K562 (cell line): ENCODE data around the gene SETDB1. TPM values are rescaled to one million over a fixed set of nuclear protein-coding genes. Genes with fewer than 3 reads are reported as not detected.
A peak's percentile ranks its signal among the peaks of the same experiment; 100 is the strongest.

ENCODE experiments used
- ATAC-seq: fragments of 200-7000 bp; cut with Tn5 transposase; 3 replicates; pipeline ENCODE4 v1.9.1; 2020; ENCODE audit warnings: moderate library complexity
- BruUV-seq: library from RNA; stranded (reverse); fragments of 400-500 nt; replicated peaks from 2 replicates; lab custom pipeline; 2021; lab: Mats Ljungman, UMichigan
- CTCF ChIA-PET: fragments of 300-600 bp; formaldehyde crosslinking; extraction: SDS; loops from one replicate; lab custom pipeline; 2021; ENCODE audit warnings: low intra/inter-chr PET ratio; lab: Yijun Ruan, JAX
- POLR2A ChIA-PET: fragments of 300-600, 350-650 bp; sonication (Branson Sonifier 250); formaldehyde crosslinking; extraction: SDS; loops from one replicate; lab custom pipeline; 2021; ENCODE audit warnings: antibody characterized with exemption, inconsistent platforms; lab: Yijun Ruan, JAX
- DNase-seq, 4 experiments: peaks; one replicate each; pipeline versions ENCODE4 v3.0.0 to v3.0.0-alpha.2; 2011 to 2018; ENCODE audit warnings: low spot score in 3 of 4, mixed read lengths in 3 of 4; ENCODE audit errors: extremely low read depth in 1 of 4
- FAIRE-seq: peaks from 2 replicates; lab custom pipeline; 2011; peaks lifted over from hg19 to GRCh38; lab: Jason Lieb, UNC
- H2AFZ ChIP-seq: 2 replicates; pipeline ENCODE4 v1.6.0; 2011; ENCODE audit warnings: low read depth, low read length, control low read depth, inconsistent platforms
- H3K27ac ChIP-seq: fragments of 200-600 bp; 3 replicates; pipeline ENCODE4 v1.8.0; 2011; ENCODE audit warnings: low read depth, mild to moderate bottlenecking, control low read depth, inconsistent platforms, low read length, moderate library complexity, mixed read lengths; ENCODE audit errors: extremely low read depth
- H3K27me3 ChIP-seq, 2 experiments: fragments of 300-600 bp in 1 of 2; 2 replicates in 1 of 2; 3 replicates in 1 of 2; pipeline versions ENCODE4 v1.6.0 to v1.8.0; 2011; ENCODE audit warnings: inconsistent platforms in 2 of 2, low read length in 2 of 2, mild to moderate bottlenecking in 1 of 2, mixed read lengths in 1 of 2, moderate library complexity in 1 of 2; ENCODE audit not compliant: control insufficient read depth in 2 of 2, insufficient read depth in 2 of 2
- H3K36me3 ChIP-seq: fragments of 300-600 bp; 3 replicates; pipeline ENCODE4 v1.8.0; 2011; ENCODE audit warnings: mild to moderate bottlenecking, low read length, inconsistent platforms; ENCODE audit not compliant: control insufficient read depth, insufficient read depth
- H3K4me1 ChIP-seq, 2 experiments: fragments of 200-600 bp in 1 of 2; replicated peaks in 1 of 2; 2 replicates in 1 of 2; 3 replicates in 1 of 2; pipeline versions ENCODE4 v1.5.1 to v1.8.0; 2011; ENCODE audit warnings: inconsistent platforms in 2 of 2, low read length in 2 of 2, mild to moderate bottlenecking in 1 of 2, mixed read lengths in 1 of 2, moderate library complexity in 1 of 2; ENCODE audit not compliant: control insufficient read depth in 2 of 2, insufficient read depth in 2 of 2
- H3K4me2 ChIP-seq: 2 replicates; pipeline ENCODE4 v1.6.1; 2011; ENCODE audit warnings: low read length, control low read depth, inconsistent platforms, mixed read lengths; ENCODE audit not compliant: insufficient read depth
- H3K4me3 ChIP-seq: fragments of 200-600 bp; sonication (generic), shearing (Covaris generic); 2 replicates; pipeline ENCODE4 v1.5.1; 2016; ENCODE audit warnings: control low read depth, inconsistent platforms
- H3K79me2 ChIP-seq: fragments of 200-600 bp; 3 replicates; pipeline ENCODE4 v1.8.0; 2011; ENCODE audit warnings: low read length, inconsistent platforms; ENCODE audit not compliant: control insufficient read depth, insufficient read depth
- H3K9ac ChIP-seq, 2 experiments: 2 replicates each; pipeline versions ENCODE4 v1.6.0 to v1.6.1; 2011; ENCODE audit warnings: low read depth in 2 of 2, low read length in 2 of 2, control low read depth in 1 of 2, inconsistent platforms in 1 of 2, mild to moderate bottlenecking in 1 of 2, mixed read lengths in 1 of 2; ENCODE audit not compliant: insufficient read depth in 1 of 2
- H3K9me1 ChIP-seq: one replicate; pipeline ENCODE4 v1.6.0; 2011; ENCODE audit warnings: inconsistent platforms, mild to moderate bottlenecking, low read length, moderate library complexity; ENCODE audit not compliant: control insufficient read depth, insufficient read depth
- H3K9me3 ChIP-seq: replicated peaks from 2 replicates; pipeline ENCODE4 v1.5.1; 2011; ENCODE audit warnings: low read depth, low read length, inconsistent platforms; ENCODE audit not compliant: control insufficient read depth, insufficient read depth
- H4K20me1 ChIP-seq: replicated peaks from 2 replicates; pipeline ENCODE4 v1.6.1; 2011; ENCODE audit warnings: low read length, inconsistent platforms, mixed read lengths; ENCODE audit not compliant: control insufficient read depth, insufficient read depth
- BRF1 ChIP-seq: IDR thresholded peaks from 3 replicates; pipeline ENCODE4 v1.6.1; 2011; ENCODE audit warnings: borderline replicate concordance, mild to moderate bottlenecking; ENCODE audit not compliant: insufficient read length; ENCODE audit errors: extremely low read depth
- ETV5 ChIP-seq: sonication (generic); formaldehyde crosslinking; IDR thresholded peaks from 2 replicates; pipeline ENCODE4 v1.4.0; 2020; ENCODE audit warnings: low read depth, mild to moderate bottlenecking, missing genetic modification reagents
- HDAC1 ChIP-seq, 2 experiments: fragments of 450-650 bp; IDR thresholded peaks; 2 replicates each; pipeline ENCODE4 v1.6.1; 2016 to 2017; ENCODE audit warnings: inconsistent platforms in 1 of 2, mild to moderate bottlenecking in 1 of 2, moderate library complexity in 1 of 2
- HDAC6 ChIP-seq: IDR thresholded peaks from 2 replicates; pipeline ENCODE4 v1.6.1; 2012; ENCODE audit warnings: low read depth, mild to moderate bottlenecking, control low read depth, inconsistent platforms, low read length, moderate library complexity
- MYC ChIP-seq, 2 experiments: fragments of 250-450 bp in 1 of 2; sonication (Bioruptor Pico) in 1 of 2; IDR thresholded peaks; 2 replicates each; pipeline versions ENCODE4 v1.5.1 to v1.6.1; 2012 to 2021; ENCODE audit warnings: low read depth in 2 of 2, borderline replicate concordance in 1 of 2, improper control_type of control experiment in 1 of 2, low read length in 1 of 2, mild to moderate bottlenecking in 1 of 2, moderate library complexity in 1 of 2
- RBM15 ChIP-seq: fragments of 200-400 bp; formaldehyde crosslinking; IDR thresholded peaks from 2 replicates; pipeline ENCODE4 v1.6.1; 2018; ENCODE audit warnings: mild to moderate bottlenecking, low read length, moderate library complexity; ENCODE audit not compliant: insufficient read depth
- SLC30A9 ChIP-seq: fragments of 250-450 bp; sonication (Bioruptor Pico); IDR thresholded peaks from 2 replicates; pipeline ENCODE4 v1.8.0; 2022; ENCODE audit warnings: mild to moderate bottlenecking, moderate library complexity
- SMARCA4 ChIP-seq: fragments of 450-650 bp; IDR thresholded peaks from 2 replicates; pipeline ENCODE4 v1.6.1; 2016
- STAT5B ChIP-seq: fragments of 250-450 bp; sonication (Bioruptor Pico); IDR thresholded peaks from 2 replicates; pipeline ENCODE4 v1.8.0; 2021; ENCODE audit warnings: mild to moderate bottlenecking, inconsistent platforms
- TEAD2 ChIP-seq: fragments of 450-650 bp; IDR thresholded peaks from 2 replicates; pipeline ENCODE4 v1.6.1; 2016; ENCODE audit warnings: missing genetic modification characterization, control low read depth, missing compliant biosample characterization
- TRIM24 ChIP-seq, 2 experiments: fragments of 450-650 bp; IDR thresholded peaks; 2 replicates each; pipeline ENCODE4 v1.6.1; 2016
- XRCC3 ChIP-seq: fragments of 450-650 bp; IDR thresholded peaks from 2 replicates; pipeline ENCODE4 v1.6.1; 2017; ENCODE audit warnings: mild to moderate bottlenecking, moderate library complexity
- ZC3H8 ChIP-seq: fragments of 450-650 bp; IDR thresholded peaks from 2 replicates; pipeline ENCODE4 v1.6.1; 2017
- ZFP30 ChIP-seq: fragments of 250-450 bp; sonication (Bioruptor Pico); IDR thresholded peaks from 2 replicates; pipeline ENCODE4 v1.8.0; 2022; ENCODE audit warnings: moderate library complexity, mild to moderate bottlenecking, inconsistent platforms, borderline replicate concordance
- ZFPM2 ChIP-seq: fragments of 250-450 bp; sonication (Bioruptor Pico); IDR thresholded peaks from 2 replicates; pipeline ENCODE4 v1.5.1; 2022; ENCODE audit warnings: mild to moderate bottlenecking
- ZKSCAN8 ChIP-seq: fragments of 200-800 bp; sonication (Bioruptor generic); IDR thresholded peaks from 2 replicates; pipeline ENCODE4 v1.6.1; 2016; ENCODE audit warnings: missing genetic modification characterization, missing compliant biosample characterization
- ZNF184 ChIP-seq: sonication (generic); formaldehyde crosslinking; IDR thresholded peaks from 2 replicates; pipeline ENCODE4 v1.5.0; 2020; ENCODE audit warnings: missing genetic modification reagents
- ZNF354B ChIP-seq: fragments of 250-450 bp; sonication (Bioruptor Pico); IDR thresholded peaks from 2 replicates; pipeline ENCODE4 v1.4.0; 2020
- ZNF436 ChIP-seq: fragments of 250-450, 450-650 bp; sonication (Bioruptor Pico); formaldehyde crosslinking; IDR thresholded peaks from 2 replicates; pipeline ENCODE4 v1.7.0; 2020; ENCODE audit warnings: mild to moderate bottlenecking
- ZNF79 ChIP-seq: fragments of 250-450 bp; sonication (Bioruptor Pico); IDR thresholded peaks from 2 replicates; pipeline ENCODE4 v1.4.0; 2020; ENCODE audit warnings: low read depth, mild to moderate bottlenecking, moderate library complexity
- WGBS: fragments of 100-300 bp; shearing (Covaris generic); methylation state at CpG from one replicate; pipeline ENCODE4 v1.1.6; 2016; ENCODE audit warnings: low coverage, mixed read lengths; ENCODE audit not compliant: insufficient coverage; ENCODE audit errors: missing lambda C conversion rate; 5-methylcytosine and 5-hydroxymethylcytosine counted together
- in situ Hi-C: fragments of 300-500 bp; cut with MboI; formaldehyde crosslinking; loops from 4 replicates; pipeline ENCODE4 v1.15.0; 2018; ENCODE audit warnings: inconsistent platforms, mixed read lengths
- intact Hi-C: fragments of 100-400 bp; cut with micrococcal nuclease; formaldehyde crosslinking; loops from 2 replicates; pipeline ENCODE4 v1.14.2; 2022
- polyA plus RNA-seq, 8 experiments: library from polyadenylated mRNA; depleted of rRNA in 4 of 8; stranded (reverse) in 5 of 8; unstranded in 3 of 8; fragments of >200 nt; fragmentation: Nextera tagmentation in 2 of 8; fragmentation: Illumina TruSeq in 1 of 8; extraction: Ambion mirVana in 2 of 8; extraction: Trizol in 1 of 8; gene quantifications; 2 replicates each; pipeline versions ENCODE4 v1.2.1 to v1.2.3, GENCODE V29; 2011 to 2014; ENCODE audit warnings: inconsistent platforms in 1 of 8, missing spikeins in 1 of 8
- total RNA-seq, 7 experiments: library from RNA; depleted of rRNA in 6 of 7; stranded (reverse); fragments of >200 nt in 6 of 7; fragmentation: Illumina TruSeq in 2 of 7; extraction: Trizol in 2 of 7; gene quantifications; 2 replicates each; pipeline versions ENCODE4 v1.2.1 to v1.2.3, GENCODE V29; 2011 to 2021; ENCODE audit warnings: low replicate concordance in 1 of 7
- TF ChIP-seq, protein P1 (sequence below): fragments of 450-650 bp; IDR thresholded peaks from 2 replicates; pipeline ENCODE4 v1.6.1; 2017; ENCODE audit warnings: antibody characterized with exemption
- TF ChIP-seq, protein P2 (sequence below): fragments of 250-450 bp; sonication (Bioruptor Pico); IDR thresholded peaks from 2 replicates; pipeline ENCODE4 v1.8.0; 2022; ENCODE audit warnings: moderate library complexity, mild to moderate bottlenecking, inconsistent platforms

The SETDB1 gene
- total and polyA plus RNA-seq, 9 of the 15 experiments (the other 6 are each of a cell fraction or from before 2014, with no cell fraction given): 21.5 to 64.4 (median 42.0) TPM

DNA sequence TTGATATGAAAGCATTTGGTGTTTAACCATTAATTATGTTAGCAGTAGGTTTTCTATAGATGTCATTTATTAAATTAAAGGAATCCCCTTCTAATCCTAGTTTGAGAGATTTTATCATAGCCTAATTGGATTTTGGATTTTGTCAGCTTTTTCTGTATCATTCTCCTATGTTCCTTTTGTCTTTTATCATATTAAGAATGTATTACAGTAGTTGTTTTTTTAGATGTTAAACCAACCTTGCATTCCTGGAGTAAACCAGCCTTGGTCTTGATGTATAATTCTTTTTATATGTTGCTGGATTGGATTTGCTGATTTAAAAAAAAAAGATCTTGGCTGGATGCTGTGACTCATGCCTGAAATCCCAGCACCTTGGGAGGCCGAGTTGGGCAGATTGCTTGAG, 5.6 kb downstream of the SETDB1 start:
- Histone ChIP-seq H3K9me1 (no peaks in the 10 kb centered on the region), H3K4me2 (no peak overlapping the region), H3K27ac (no peak overlapping the region), H3K36me3 (peaks cover 59% of the 10 kb centered on the region), H3K27me3 (no peaks in the 10 kb centered on the region), H2AFZ (no peak overlapping the region), H3K4me1 (peaks cover 0 to 4% of the 10 kb centered on the region in 2 experiments; a peak in 1 of 5 replicates), H3K9me3 (peaks cover 9% of the 10 kb centered on the region), H3K79me2 (peaks cover 11% of the 10 kb centered on the region), H3K4me3 (no peak overlapping the region), H4K20me1 (no peaks in the 10 kb centered on the region), H3K9ac (no peak overlapping the region)
- CTCF ChIA-PET: interaction anchor here (0.6 to 0.7 kb wide), 2 partner anchors 9 to 23 kb away, joined by 4 read pairs; no protein-coding TSS in a partner anchor
- in situ Hi-C loops: no loop called here
- ATAC-seq (no peak), FAIRE-seq (no peak), DNase-seq (peak in 1 of 4 experiments; percentile 34)
- intact Hi-C loops: no loop called here
- POLR2A ChIA-PET: no interaction called here
- no TSS peak for BruUV-seq
- WGBS: 100% methylated on average over 1 of the region's 1 CpG
- TF ChIP-seq, protein P1, sequence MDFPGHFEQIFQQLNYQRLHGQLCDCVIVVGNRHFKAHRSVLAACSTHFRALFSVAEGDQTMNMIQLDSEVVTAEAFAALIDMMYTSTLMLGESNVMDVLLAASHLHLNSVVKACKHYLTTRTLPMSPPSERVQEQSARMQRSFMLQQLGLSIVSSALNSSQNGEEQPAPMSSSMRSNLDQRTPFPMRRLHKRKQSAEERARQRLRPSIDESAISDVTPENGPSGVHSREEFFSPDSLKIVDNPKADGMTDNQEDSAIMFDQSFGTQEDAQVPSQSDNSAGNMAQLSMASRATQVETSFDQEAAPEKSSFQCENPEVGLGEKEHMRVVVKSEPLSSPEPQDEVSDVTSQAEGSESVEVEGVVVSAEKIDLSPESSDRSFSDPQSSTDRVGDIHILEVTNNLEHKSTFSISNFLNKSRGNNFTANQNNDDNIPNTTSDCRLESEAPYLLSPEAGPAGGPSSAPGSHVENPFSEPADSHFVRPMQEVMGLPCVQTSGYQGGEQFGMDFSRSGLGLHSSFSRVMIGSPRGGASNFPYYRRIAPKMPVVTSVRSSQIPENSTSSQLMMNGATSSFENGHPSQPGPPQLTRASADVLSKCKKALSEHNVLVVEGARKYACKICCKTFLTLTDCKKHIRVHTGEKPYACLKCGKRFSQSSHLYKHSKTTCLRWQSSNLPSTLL: no peak
- TF ChIP-seq SMARCA4 (no peak), HDAC1 (IDR thresholded peaks at IDR 0.05) (no peak), ZNF436 (no peak), ZFP30 (CRISPR knock-in tag) (no peak), ZNF184 (no peak), ZKSCAN8 (no peak), TEAD2 (tag) (no peak), ZNF79 (no peak), ZFPM2 (no peak), MYC (IDR thresholded peaks at IDR 0.05; ENCODE audit: low read depth, low read length) (no peak), MYC (CRISPR knock-in tag; IDR thresholded peaks at IDR 0.05; ENCODE audit: borderline replicate concordance, low read depth) (no peak), TRIM24 (IDR thresholded peaks at IDR 0.05) (peak in 1 of 2 experiments; percentile 54; a peak in 1 of 4 replicates), ZC3H8 (no peak), RBM15 (no peak), STAT5B (no peak), BRF1 (no peak), XRCC3 (no peak; the same call in 1 of the 2 replicates), SLC30A9 (CRISPR knock-in tag) (no peak), ETV5 (CRISPR knock-in tag) (no peak), HDAC6 (no peak), ZNF354B (CRISPR knock-in tag) (no peak)
- TF ChIP-seq, protein P2, sequence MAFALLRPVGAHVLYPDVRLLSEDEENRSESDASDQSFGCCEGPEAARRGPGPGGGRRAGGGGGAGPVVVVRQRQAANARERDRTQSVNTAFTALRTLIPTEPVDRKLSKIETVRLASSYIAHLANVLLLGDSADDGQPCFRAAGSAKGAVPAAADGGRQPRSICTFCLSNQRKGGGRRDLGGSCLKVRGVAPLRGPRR: no peak
